K562 (cell line): ENCODE results near the gene SMAP2. TPM values are rescaled to one million over a fixed set of nuclear protein-coding genes. Genes with fewer than 3 reads are reported as not detected.

Source experiments
- ATAC-seq: fragments of 200-7000 bp; cut with Tn5 transposase; 3 replicates; pipeline ENCODE4 v1.9.1; 2020; ENCODE audit warnings: moderate library complexity
- BruUV-seq: library from RNA; stranded (reverse); fragments of 400-500 nt; replicated peaks from 2 replicates; lab custom pipeline; 2021; lab: Mats Ljungman, UMichigan
- CTCF ChIA-PET: fragments of 300-600 bp; formaldehyde crosslinking; extraction: SDS; loops from one replicate; lab custom pipeline; 2021; ENCODE audit warnings: low intra/inter-chr PET ratio; lab: Yijun Ruan, JAX
- POLR2A ChIA-PET: fragments of 300-600, 350-650 bp; sonication (Branson Sonifier 250); formaldehyde crosslinking; extraction: SDS; loops from one replicate; lab custom pipeline; 2021; ENCODE audit warnings: antibody characterized with exemption, inconsistent platforms; lab: Yijun Ruan, JAX
- DNase-seq, 4 experiments: peaks; one replicate each; pipeline versions ENCODE4 v3.0.0 to v3.0.0-alpha.2; 2011 to 2018; ENCODE audit warnings: low spot score in 3 of 4, mixed read lengths in 3 of 4; ENCODE audit errors: extremely low read depth in 1 of 4
- FAIRE-seq: peaks from 2 replicates; lab custom pipeline; 2011; peaks lifted over from hg19 to GRCh38; lab: Jason Lieb, UNC
- H2AFZ ChIP-seq: 2 replicates; pipeline ENCODE4 v1.6.0; 2011; ENCODE audit warnings: low read depth, low read length, control low read depth, inconsistent platforms
- H3K27ac ChIP-seq: fragments of 200-600 bp; 3 replicates; pipeline ENCODE4 v1.8.0; 2011; ENCODE audit warnings: low read depth, mild to moderate bottlenecking, control low read depth, inconsistent platforms, low read length, moderate library complexity, mixed read lengths; ENCODE audit errors: extremely low read depth
- H3K27me3 ChIP-seq, 2 experiments: fragments of 300-600 bp in 1 of 2; 2 replicates in 1 of 2; 3 replicates in 1 of 2; pipeline versions ENCODE4 v1.6.0 to v1.8.0; 2011; ENCODE audit warnings: inconsistent platforms in 2 of 2, low read length in 2 of 2, mild to moderate bottlenecking in 1 of 2, mixed read lengths in 1 of 2, moderate library complexity in 1 of 2; ENCODE audit not compliant: control insufficient read depth in 2 of 2, insufficient read depth in 2 of 2
- H3K36me3 ChIP-seq: fragments of 300-600 bp; 3 replicates; pipeline ENCODE4 v1.8.0; 2011; ENCODE audit warnings: mild to moderate bottlenecking, low read length, inconsistent platforms; ENCODE audit not compliant: control insufficient read depth, insufficient read depth
- H3K4me1 ChIP-seq, 2 experiments: fragments of 200-600 bp in 1 of 2; replicated peaks in 1 of 2; 2 replicates in 1 of 2; 3 replicates in 1 of 2; pipeline versions ENCODE4 v1.5.1 to v1.8.0; 2011; ENCODE audit warnings: inconsistent platforms in 2 of 2, low read length in 2 of 2, mild to moderate bottlenecking in 1 of 2, mixed read lengths in 1 of 2, moderate library complexity in 1 of 2; ENCODE audit not compliant: control insufficient read depth in 2 of 2, insufficient read depth in 2 of 2
- H3K4me2 ChIP-seq: 2 replicates; pipeline ENCODE4 v1.6.1; 2011; ENCODE audit warnings: low read length, control low read depth, inconsistent platforms, mixed read lengths; ENCODE audit not compliant: insufficient read depth
- H3K4me3 ChIP-seq: fragments of 200-600 bp; sonication (generic), shearing (Covaris generic); 2 replicates; pipeline ENCODE4 v1.5.1; 2016; ENCODE audit warnings: control low read depth, inconsistent platforms
- H3K79me2 ChIP-seq: fragments of 200-600 bp; 3 replicates; pipeline ENCODE4 v1.8.0; 2011; ENCODE audit warnings: low read length, inconsistent platforms; ENCODE audit not compliant: control insufficient read depth, insufficient read depth
- H3K9ac ChIP-seq, 2 experiments: 2 replicates each; pipeline versions ENCODE4 v1.6.0 to v1.6.1; 2011; ENCODE audit warnings: low read depth in 2 of 2, low read length in 2 of 2, control low read depth in 1 of 2, inconsistent platforms in 1 of 2, mild to moderate bottlenecking in 1 of 2, mixed read lengths in 1 of 2; ENCODE audit not compliant: insufficient read depth in 1 of 2
- H3K9me1 ChIP-seq: one replicate; pipeline ENCODE4 v1.6.0; 2011; ENCODE audit warnings: inconsistent platforms, mild to moderate bottlenecking, low read length, moderate library complexity; ENCODE audit not compliant: control insufficient read depth, insufficient read depth
- H3K9me3 ChIP-seq: replicated peaks from 2 replicates; pipeline ENCODE4 v1.5.1; 2011; ENCODE audit warnings: low read depth, low read length, inconsistent platforms; ENCODE audit not compliant: control insufficient read depth, insufficient read depth
- H4K20me1 ChIP-seq: replicated peaks from 2 replicates; pipeline ENCODE4 v1.6.1; 2011; ENCODE audit warnings: low read length, inconsistent platforms, mixed read lengths; ENCODE audit not compliant: control insufficient read depth, insufficient read depth
- FOXJ2 ChIP-seq: fragments of 200-800 bp; sonication (Bioruptor generic); IDR thresholded peaks from 2 replicates; pipeline ENCODE4 v1.6.1; 2016; ENCODE audit warnings: missing genetic modification characterization, missing compliant biosample characterization
- FOXM1 ChIP-seq, 2 experiments: fragments of 450-650 bp in 1 of 2; sonication (generic) in 1 of 2; formaldehyde crosslinking in 1 of 2; IDR thresholded peaks; 2 replicates each; pipeline versions ENCODE4 v1.6.1 to v1.9.0; 2017 to 2022; ENCODE audit warnings: low read depth in 2 of 2, mild to moderate bottlenecking in 2 of 2, missing genetic modification reagents in 1 of 2, moderate library complexity in 1 of 2
- L3MBTL2 ChIP-seq: fragments of 450-650 bp; IDR thresholded peaks from 2 replicates; pipeline ENCODE4 v1.6.1; 2016; ENCODE audit warnings: mild to moderate bottlenecking, moderate library complexity
- MEIS2 ChIP-seq: fragments of 450-650 bp; IDR thresholded peaks from 2 replicates; pipeline ENCODE4 v1.6.1; 2014; ENCODE audit warnings: mild to moderate bottlenecking; ENCODE audit not compliant: partially characterized antibody
- NR2C2 ChIP-seq, 2 experiments: fragments of 200-800 bp in 1 of 2; sonication (Bioruptor generic) in 1 of 2; sonication (generic) in 1 of 2; formaldehyde crosslinking in 1 of 2; IDR thresholded peaks; 2 replicates each; pipeline versions ENCODE4 v1.6.1 to v1.8.0; 2016 to 2022; ENCODE audit warnings: mild to moderate bottlenecking in 1 of 2, missing compliant biosample characterization in 1 of 2, missing genetic modification characterization in 1 of 2, missing genetic modification reagents in 1 of 2
- NR2F6 ChIP-seq: fragments of 450-650 bp; formaldehyde crosslinking; IDR thresholded peaks from 2 replicates; pipeline ENCODE4 v1.4.0; 2020; ENCODE audit warnings: mild to moderate bottlenecking
- PCBP1 ChIP-seq: fragments of 200-400 bp; formaldehyde crosslinking; IDR thresholded peaks from 2 replicates; pipeline ENCODE4 v1.6.1; 2018; ENCODE audit warnings: mild to moderate bottlenecking, low read depth, low read length; ENCODE audit not compliant: poor library complexity, severe bottlenecking
- PHB ChIP-seq: fragments of 250-450 bp; sonication (Bioruptor Pico); IDR thresholded peaks from 2 replicates; pipeline ENCODE4 v1.5.0; 2021
- RB1 ChIP-seq: fragments of 450-650 bp; IDR thresholded peaks from 2 replicates; pipeline ENCODE4 v1.6.1; 2017; ENCODE audit warnings: low read depth, mild to moderate bottlenecking
- RBM25 ChIP-seq: fragments of 200-400 bp; formaldehyde crosslinking; IDR thresholded peaks from 2 replicates; pipeline ENCODE4 v1.6.1; 2018; ENCODE audit warnings: low read length, low read depth, moderate library complexity; ENCODE audit not compliant: severe bottlenecking
- TCFL5 ChIP-seq: fragments of 250-450 bp; sonication (Bioruptor Pico); conservative IDR thresholded peaks from 2 replicates; pipeline ENCODE4 v1.6.1; 2021; ENCODE audit warnings: mild to moderate bottlenecking, moderate library complexity, matching md5 sums
- TOE1 ChIP-seq, 2 experiments: fragments of 450-650 bp in 1 of 2; sonication (generic) in 1 of 2; formaldehyde crosslinking in 1 of 2; IDR thresholded peaks; 2 replicates each; pipeline versions ENCODE4 v1.7.1 to v1.8.0; 2016 to 2022; ENCODE audit warnings: borderline replicate concordance in 2 of 2, mild to moderate bottlenecking in 2 of 2, antibody characterized with exemption in 1 of 2, inconsistent platforms in 1 of 2, low read depth in 1 of 2, missing genetic modification reagents in 1 of 2, moderate library complexity in 1 of 2
- ZNF184 ChIP-seq: sonication (generic); formaldehyde crosslinking; IDR thresholded peaks from 2 replicates; pipeline ENCODE4 v1.5.0; 2020; ENCODE audit warnings: missing genetic modification reagents
- ZNF263 ChIP-seq: sonication (generic); formaldehyde crosslinking; IDR thresholded peaks from 2 replicates; pipeline ENCODE4 v1.8.0; 2022; ENCODE audit warnings: mild to moderate bottlenecking, missing genetic modification reagents, borderline replicate concordance
- ZNF280B ChIP-seq: fragments of 250-450 bp; sonication (Bioruptor Pico); IDR thresholded peaks from 2 replicates; pipeline ENCODE4 v1.5.1; 2021; ENCODE audit warnings: mild to moderate bottlenecking
- ZNF584 ChIP-seq: fragments of 200-800 bp; sonication (Bioruptor generic); IDR thresholded peaks from 2 replicates; pipeline ENCODE4 v1.6.1; 2016; ENCODE audit warnings: low read depth, mild to moderate bottlenecking, missing genetic modification characterization, missing compliant biosample characterization
- WGBS: fragments of 100-300 bp; shearing (Covaris generic); methylation state at CpG from one replicate; pipeline ENCODE4 v1.1.6; 2016; ENCODE audit warnings: low coverage, mixed read lengths; ENCODE audit not compliant: insufficient coverage; ENCODE audit errors: missing lambda C conversion rate; 5-methylcytosine and 5-hydroxymethylcytosine counted together
- in situ Hi-C: fragments of 300-500 bp; cut with MboI; formaldehyde crosslinking; loops from 4 replicates; pipeline ENCODE4 v1.15.0; 2018; ENCODE audit warnings: inconsistent platforms, mixed read lengths
- intact Hi-C: fragments of 100-400 bp; cut with micrococcal nuclease; formaldehyde crosslinking; loops from 2 replicates; pipeline ENCODE4 v1.14.2; 2022
- polyA plus RNA-seq, 8 experiments: library from polyadenylated mRNA; depleted of rRNA in 4 of 8; stranded (reverse) in 5 of 8; unstranded in 3 of 8; fragments of >200 nt; fragmentation: Nextera tagmentation in 2 of 8; fragmentation: Illumina TruSeq in 1 of 8; extraction: Ambion mirVana in 2 of 8; extraction: Trizol in 1 of 8; gene quantifications; 2 replicates each; pipeline versions ENCODE4 v1.2.1 to v1.2.3, GENCODE V29; 2011 to 2014; ENCODE audit warnings: inconsistent platforms in 1 of 8, missing spikeins in 1 of 8
- total RNA-seq, 7 experiments: library from RNA; depleted of rRNA in 6 of 7; stranded (reverse); fragments of >200 nt in 6 of 7; fragmentation: Illumina TruSeq in 2 of 7; extraction: Trizol in 2 of 7; gene quantifications; 2 replicates each; pipeline versions ENCODE4 v1.2.1 to v1.2.3, GENCODE V29; 2011 to 2021; ENCODE audit warnings: low replicate concordance in 1 of 7

The SMAP2 gene
- total and polyA plus RNA-seq, 9 of the 15 experiments (the other 6 are each of a cell fraction or from before 2014, with no cell fraction given), result 38.7 to 212 (median 94.1) TPM

DNA sequence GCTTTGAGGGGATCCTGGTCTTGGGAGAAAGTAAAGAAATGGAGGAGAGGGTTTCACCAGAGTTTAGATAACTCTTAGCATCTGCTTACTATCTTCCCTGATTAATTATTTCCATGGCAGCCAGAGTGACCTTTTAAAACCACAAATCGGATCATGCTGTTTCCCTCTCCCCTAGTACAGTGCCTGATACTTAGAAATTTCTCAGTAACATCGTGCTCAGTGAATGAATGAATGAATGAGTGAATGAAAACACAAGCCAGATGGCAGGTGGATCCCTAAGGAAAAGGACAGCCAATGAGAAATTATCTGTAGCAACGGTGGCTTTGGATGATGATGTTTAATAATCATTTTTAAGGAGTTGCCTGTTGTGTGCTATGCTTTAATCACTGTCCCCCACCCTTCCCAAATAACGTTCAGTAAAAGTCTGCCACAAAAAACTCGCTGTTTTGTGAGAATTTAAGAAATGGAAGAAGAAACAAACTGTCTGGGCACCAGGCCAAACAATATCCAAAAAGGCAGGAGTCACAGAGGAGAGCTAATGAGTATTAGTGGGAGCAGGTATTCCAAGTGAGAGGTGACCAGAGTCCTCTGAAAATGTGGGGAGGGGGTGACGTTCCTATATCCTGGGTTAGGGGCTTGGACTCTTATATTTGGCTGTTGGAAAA lies 737 bp upstream of the SMAP2 start (continued):
- TF ChIP-seq ZNF280B (no peak), TCFL5 (CRISPR knock-in tag) (no peak), RB1 (no peak), MEIS2 (no peak), RBM25 (peak; percentile 82), PCBP1 (no peak)

- Histone ChIP-seq H2AFZ (no peak overlapping the region), H3K9me1 (no peaks in the 10 kb centered on the region), H3K4me1 (peaks cover 32 to 54% of the 10 kb centered on the region in 2 experiments), H3K4me3 (no peak overlapping the region), H4K20me1 (no peaks in the 10 kb centered on the region), H3K4me2 (peak overlapping the region; percentile 89), H3K27me3 (no peaks in the 10 kb centered on the region), H3K79me2 (peaks cover 95% of the 10 kb centered on the region), H3K36me3 (peaks cover 32% of the 10 kb centered on the region), H3K9ac (peak overlapping the region in 1 of 2 experiments; percentile 83; a peak in 1 of 4 replicates), H3K27ac (peak overlapping the region; percentile 53), H3K9me3 (no peaks in the 10 kb centered on the region)
- 0% methylated on average over 1 of the region's 1 CpG for WGBS
- in situ Hi-C loops (no loop called here), intact Hi-C loops (no loop called here)
- POLR2A ChIA-PET, result interaction anchor here (1.0 to 1.4 kb wide), 4 partner anchors 8 to 158 kb away, joined by 3 to 4 read pairs (median 4); no protein-coding TSS in a partner anchor
- peak in 1 of 4 experiments; percentile 49 for DNase-seq
- BruUV-seq, result no TSS peak
- ATAC-seq, result no peak
- FAIRE-seq, result no peak
- CTCF ChIA-PET, result no interaction called here
- no peak for TF ChIP-seq ZNF584 (CRISPR knock-in tag)
- no peak for TF ChIP-seq NR2C2 (CRISPR knock-in tag; IDR thresholded peaks at IDR 0.05)
- TF ChIP-seq NR2C2 (tag; IDR thresholded peaks at IDR 0.05), result peak; percentile 60; the same call in 1 of the 2 replicates
- no peak for TF ChIP-seq ZNF263 (CRISPR knock-in tag)
- TF ChIP-seq FOXJ2 (tag), result peak; percentile 37; the same call in 1 of the 2 replicates
- TF ChIP-seq PHB, result no peak
- no peak for TF ChIP-seq NR2F6 (CRISPR knock-in tag)
- no peak for TF ChIP-seq ZNF184 (CRISPR knock-in tag)
- peak; percentile 46; the same call in 1 of the 2 replicates for TF ChIP-seq FOXM1 (IDR thresholded peaks at IDR 0.05; ENCODE audit: low read depth)
- no peak for TF ChIP-seq FOXM1 (CRISPR knock-in tag; IDR thresholded peaks at IDR 0.05; ENCODE audit: low read depth)
- TF ChIP-seq TOE1 (IDR thresholded peaks at IDR 0.05; ENCODE audit: borderline replicate concordance), result no peak
- TF ChIP-seq TOE1 (CRISPR knock-in tag; IDR thresholded peaks at IDR 0.05; ENCODE audit: borderline replicate concordance, low read depth), result no peak
- TF ChIP-seq L3MBTL2, result 0 out of 2 replicates have a peak, but pooled peaks have one; percentile 0
Measured at GRCh38 chr1:40377512-40377911, 4.0 kb downstream of the SMAP2 start.
